K562 (cell line): Measurements from ENCODE around the gene MYBPC3. TPM values are rescaled to one million over a fixed set of nuclear protein-coding genes. Genes with fewer than 3 reads are reported as not detected.

ENCODE experiments used
- ATAC-seq: fragments of 200-7000 bp; cut with Tn5 transposase; 3 replicates; pipeline ENCODE4 v1.9.1; 2020; ENCODE audit warnings: moderate library complexity
- BruUV-seq: library from RNA; stranded (reverse); fragments of 400-500 nt; replicated peaks from 2 replicates; lab custom pipeline; 2021; lab: Mats Ljungman, UMichigan
- CTCF ChIA-PET: fragments of 300-600 bp; formaldehyde crosslinking; extraction: SDS; loops from one replicate; lab custom pipeline; 2021; ENCODE audit warnings: low intra/inter-chr PET ratio; lab: Yijun Ruan, JAX
- POLR2A ChIA-PET: fragments of 300-600, 350-650 bp; sonication (Branson Sonifier 250); formaldehyde crosslinking; extraction: SDS; loops from one replicate; lab custom pipeline; 2021; ENCODE audit warnings: antibody characterized with exemption, inconsistent platforms; lab: Yijun Ruan, JAX
- DNase-seq, 4 experiments: peaks; one replicate each; pipeline versions ENCODE4 v3.0.0 to v3.0.0-alpha.2; 2011 to 2018; ENCODE audit warnings: low spot score in 3 of 4, mixed read lengths in 3 of 4; ENCODE audit errors: extremely low read depth in 1 of 4
- FAIRE-seq: peaks from 2 replicates; lab custom pipeline; 2011; peaks lifted over from hg19 to GRCh38; lab: Jason Lieb, UNC
- H2AFZ ChIP-seq: 2 replicates; pipeline ENCODE4 v1.6.0; 2011; ENCODE audit warnings: low read depth, low read length, control low read depth, inconsistent platforms
- H3K27ac ChIP-seq: fragments of 200-600 bp; 3 replicates; pipeline ENCODE4 v1.8.0; 2011; ENCODE audit warnings: low read depth, mild to moderate bottlenecking, control low read depth, inconsistent platforms, low read length, moderate library complexity, mixed read lengths; ENCODE audit errors: extremely low read depth
- H3K27me3 ChIP-seq, 2 experiments: fragments of 300-600 bp in 1 of 2; 2 replicates in 1 of 2; 3 replicates in 1 of 2; pipeline versions ENCODE4 v1.6.0 to v1.8.0; 2011; ENCODE audit warnings: inconsistent platforms in 2 of 2, low read length in 2 of 2, mild to moderate bottlenecking in 1 of 2, mixed read lengths in 1 of 2, moderate library complexity in 1 of 2; ENCODE audit not compliant: control insufficient read depth in 2 of 2, insufficient read depth in 2 of 2
- H3K36me3 ChIP-seq: fragments of 300-600 bp; 3 replicates; pipeline ENCODE4 v1.8.0; 2011; ENCODE audit warnings: mild to moderate bottlenecking, low read length, inconsistent platforms; ENCODE audit not compliant: control insufficient read depth, insufficient read depth
- H3K4me1 ChIP-seq, 2 experiments: fragments of 200-600 bp in 1 of 2; replicated peaks in 1 of 2; 2 replicates in 1 of 2; 3 replicates in 1 of 2; pipeline versions ENCODE4 v1.5.1 to v1.8.0; 2011; ENCODE audit warnings: inconsistent platforms in 2 of 2, low read length in 2 of 2, mild to moderate bottlenecking in 1 of 2, mixed read lengths in 1 of 2, moderate library complexity in 1 of 2; ENCODE audit not compliant: control insufficient read depth in 2 of 2, insufficient read depth in 2 of 2
- H3K4me2 ChIP-seq: 2 replicates; pipeline ENCODE4 v1.6.1; 2011; ENCODE audit warnings: low read length, control low read depth, inconsistent platforms, mixed read lengths; ENCODE audit not compliant: insufficient read depth
- H3K4me3 ChIP-seq: fragments of 200-600 bp; sonication (generic), shearing (Covaris generic); 2 replicates; pipeline ENCODE4 v1.5.1; 2016; ENCODE audit warnings: control low read depth, inconsistent platforms
- H3K79me2 ChIP-seq: fragments of 200-600 bp; 3 replicates; pipeline ENCODE4 v1.8.0; 2011; ENCODE audit warnings: low read length, inconsistent platforms; ENCODE audit not compliant: control insufficient read depth, insufficient read depth
- H3K9ac ChIP-seq, 2 experiments: 2 replicates each; pipeline versions ENCODE4 v1.6.0 to v1.6.1; 2011; ENCODE audit warnings: low read depth in 2 of 2, low read length in 2 of 2, control low read depth in 1 of 2, inconsistent platforms in 1 of 2, mild to moderate bottlenecking in 1 of 2, mixed read lengths in 1 of 2; ENCODE audit not compliant: insufficient read depth in 1 of 2
- H3K9me1 ChIP-seq: one replicate; pipeline ENCODE4 v1.6.0; 2011; ENCODE audit warnings: inconsistent platforms, mild to moderate bottlenecking, low read length, moderate library complexity; ENCODE audit not compliant: control insufficient read depth, insufficient read depth
- H3K9me3 ChIP-seq: replicated peaks from 2 replicates; pipeline ENCODE4 v1.5.1; 2011; ENCODE audit warnings: low read depth, low read length, inconsistent platforms; ENCODE audit not compliant: control insufficient read depth, insufficient read depth
- H4K20me1 ChIP-seq: replicated peaks from 2 replicates; pipeline ENCODE4 v1.6.1; 2011; ENCODE audit warnings: low read length, inconsistent platforms, mixed read lengths; ENCODE audit not compliant: control insufficient read depth, insufficient read depth
- ARID1B ChIP-seq: fragments of 450-650 bp; IDR thresholded peaks from 2 replicates; pipeline ENCODE4 v1.6.1; 2016; ENCODE audit warnings: antibody characterized with exemption, mild to moderate bottlenecking, inconsistent platforms
- HNRNPL ChIP-seq: fragments of 200-400 bp; formaldehyde crosslinking; IDR thresholded peaks from 2 replicates; pipeline ENCODE4 v1.6.1; 2017; ENCODE audit warnings: low read depth, mild to moderate bottlenecking, low read length
- KLF6 ChIP-seq: fragments of 250-450 bp; sonication (Bioruptor Pico); IDR thresholded peaks from 2 replicates; pipeline ENCODE4 v1.4.0; 2020; ENCODE audit warnings: mild to moderate bottlenecking, moderate library complexity, borderline replicate concordance
- PRDM10 ChIP-seq: fragments of 450-650 bp; IDR thresholded peaks from 2 replicates; pipeline ENCODE4 v1.6.1; 2018; ENCODE audit not compliant: partially characterized antibody
- RHOXF2B ChIP-seq: fragments of 250-450 bp; sonication (Bioruptor Pico); conservative IDR thresholded peaks from 2 replicates; pipeline ENCODE4 v1.5.1; 2021
- THRAP3 ChIP-seq: fragments of 450-650 bp; IDR thresholded peaks from 2 replicates; pipeline ENCODE4 v1.6.1; 2016; ENCODE audit warnings: mild to moderate bottlenecking, inconsistent platforms, borderline replicate concordance
- ZFP1 ChIP-seq: fragments of 450-650 bp; formaldehyde crosslinking; IDR thresholded peaks from 2 replicates; pipeline ENCODE4 v1.4.0; 2020; ENCODE audit warnings: mild to moderate bottlenecking, mixed read lengths
- ZNF347 ChIP-seq: fragments of 450-650 bp; formaldehyde crosslinking; IDR thresholded peaks from 2 replicates; pipeline ENCODE4 v1.4.0; 2020; ENCODE audit warnings: low read depth, mild to moderate bottlenecking, moderate library complexity
- ZNF778 ChIP-seq: fragments of 450-650 bp; formaldehyde crosslinking; IDR thresholded peaks from 2 replicates; pipeline ENCODE4 v1.4.0; 2020; ENCODE audit warnings: mild to moderate bottlenecking, moderate library complexity
- WGBS: fragments of 100-300 bp; shearing (Covaris generic); methylation state at CpG from one replicate; pipeline ENCODE4 v1.1.6; 2016; ENCODE audit warnings: low coverage, mixed read lengths; ENCODE audit not compliant: insufficient coverage; ENCODE audit errors: missing lambda C conversion rate; 5-methylcytosine and 5-hydroxymethylcytosine counted together
- in situ Hi-C: fragments of 300-500 bp; cut with MboI; formaldehyde crosslinking; loops from 4 replicates; pipeline ENCODE4 v1.15.0; 2018; ENCODE audit warnings: inconsistent platforms, mixed read lengths
- intact Hi-C: fragments of 100-400 bp; cut with micrococcal nuclease; formaldehyde crosslinking; loops from 2 replicates; pipeline ENCODE4 v1.14.2; 2022
- polyA plus RNA-seq, 8 experiments: library from polyadenylated mRNA; depleted of rRNA in 4 of 8; stranded (reverse) in 5 of 8; unstranded in 3 of 8; fragments of >200 nt; fragmentation: Nextera tagmentation in 2 of 8; fragmentation: Illumina TruSeq in 1 of 8; extraction: Ambion mirVana in 2 of 8; extraction: Trizol in 1 of 8; gene quantifications; 2 replicates each; pipeline versions ENCODE4 v1.2.1 to v1.2.3, GENCODE V29; 2011 to 2014; ENCODE audit warnings: inconsistent platforms in 1 of 8, missing spikeins in 1 of 8
- total RNA-seq, 7 experiments: library from RNA; depleted of rRNA in 6 of 7; stranded (reverse); fragments of >200 nt in 6 of 7; fragmentation: Illumina TruSeq in 2 of 7; extraction: Trizol in 2 of 7; gene quantifications; 2 replicates each; pipeline versions ENCODE4 v1.2.1 to v1.2.3, GENCODE V29; 2011 to 2021; ENCODE audit warnings: low replicate concordance in 1 of 7

The MYBPC3 gene
- total and polyA plus RNA-seq, 9 of the 15 experiments (the other 6 are each of a cell fraction or from before 2014, with no cell fraction given): 0.01 TPM; not detected in 8

GRCh38 chr11:47328449-47329390 is 23.8 kb downstream of the MYBPC3 start:
- 84% methylated on average over 26 of the region's 29 CpGs for WGBS
- FAIRE-seq (no peak), ATAC-seq (no peak), DNase-seq (no peak)
- ChIA-PET CTCF (no interaction called here), POLR2A (interaction anchor here (0.6 kb wide), 1 partner anchor 24 kb away, joined by 3 read pairs; no protein-coding TSS in a partner anchor)
- Histone ChIP-seq H3K9me1 (no peaks in the 10 kb centered on the region), H3K27me3 (no peaks in the 10 kb centered on the region), H3K4me1 (peaks cover 0 to 15% of the 10 kb centered on the region in 2 experiments; a peak in 1 of 5 replicates), H3K27ac (no peak overlapping the region), H2AFZ (no peak overlapping the region), H4K20me1 (no peaks in the 10 kb centered on the region), H3K4me3 (no peak overlapping the region), H3K9me3 (no peaks in the 10 kb centered on the region), H3K36me3 (peaks cover 28% of the 10 kb centered on the region; the same call in 2 of the 3 replicates), H3K79me2 (no peaks in the 10 kb centered on the region), H3K4me2 (no peak overlapping the region), H3K9ac (peak overlapping the region in 1 of 2 experiments; percentile 41; a peak in 1 of 4 replicates)
- BruUV-seq: no TSS peak
- intact Hi-C loops (no loop called here), in situ Hi-C loops (no loop called here)
- TF ChIP-seq RHOXF2B (CRISPR knock-in tag): no peak

GRCh38 chr11:47327949-47328348 is 24.6 kb downstream of the MYBPC3 start:
- BruUV-seq: no TSS peak
- CTCF ChIA-PET: no interaction called here
- intact Hi-C loops (no loop called here), in situ Hi-C loops (no loop called here)
- H3K79me2 ChIP-seq: no peaks in the 10 kb centered on the region
- peaks cover 0 to 8% of the 10 kb centered on the region in 2 experiments; a peak in 1 of 5 replicates for H3K4me1 ChIP-seq
- H3K27me3 ChIP-seq: no peaks in the 10 kb centered on the region
- no peak overlapping the region for H3K4me3 ChIP-seq
- FAIRE-seq (no peak), DNase-seq (no peak), ATAC-seq (no peak)
- H3K9ac ChIP-seq: peak overlapping the region in 1 of 2 experiments; percentile 41; a peak in 1 of 4 replicates
- POLR2A ChIA-PET: interaction anchor here (0.7 kb wide), 1 partner anchor 14 kb away, joined by 3 read pairs; no protein-coding TSS in a partner anchor
- H3K9me1 ChIP-seq: no peaks in the 10 kb centered on the region
- peaks cover 28% of the 10 kb centered on the region; the same call in 2 of the 3 replicates for H3K36me3 ChIP-seq
- no peaks in the 10 kb centered on the region for H3K9me3 ChIP-seq
- H3K27ac ChIP-seq: no peak overlapping the region
- WGBS: 91% methylated on average over 5 of the region's 5 CpGs
- no peak overlapping the region for H3K4me2 ChIP-seq
- H2AFZ ChIP-seq: no peak overlapping the region
- no peaks in the 10 kb centered on the region for H4K20me1 ChIP-seq
- TF ChIP-seq KLF6 (CRISPR knock-in tag) (no peak), ZFP1 (CRISPR knock-in tag) (no peak), ZNF347 (CRISPR knock-in tag) (no peak), HNRNPL (no peak), ZNF778 (CRISPR knock-in tag) (no peak), PRDM10 (no peak), ARID1B (no peak), THRAP3 (no peak)
